Transverse colon (tissue), 4 donors: ENCODE measurements around the gene RNF17. TPM values are rescaled to one million over a fixed set of nuclear protein-coding genes. Genes with fewer than 3 reads are reported as not detected.

Experiments used
- DNase-seq: peaks from one replicate; pipeline ENCODE4 v3.0.0-alpha.2; 2019
- H3K27ac ChIP-seq, 4 donors: fragments of 200-600 bp; sonication (generic); 2 replicates each; pipeline ENCODE4 v1.5.1; 2016 to 2018; ENCODE audit warnings: inconsistent platforms in 4 of 4
- H3K27me3 ChIP-seq: fragments of 200-600 bp; sonication (generic); 2 replicates; pipeline ENCODE4 v1.5.1; 2017; ENCODE audit warnings: inconsistent platforms
- H3K36me3 ChIP-seq, 4 donors: fragments of 200-600 bp; sonication (generic); 2 replicates each; pipeline ENCODE4 v1.5.1; 2017 to 2019; ENCODE audit warnings: inconsistent platforms in 4 of 4
- H3K4me1 ChIP-seq, 4 donors: fragments of 200-600 bp; sonication (generic); 2 replicates each; pipeline ENCODE4 v1.5.1; 2017 to 2020; ENCODE audit warnings: inconsistent platforms in 4 of 4
- H3K4me3 ChIP-seq, 4 donors: fragments of 200-600 bp; sonication (generic); 1 replicate in 1 of 4; 2 replicates in 3 of 4; pipeline versions ENCODE4 v1.5.1 to v1.6.1; 2017 to 2019; ENCODE audit warnings: inconsistent platforms in 4 of 4
- H3K9me3 ChIP-seq, 2 donors: fragments of 200-600 bp; sonication (generic); 2 replicates each; pipeline ENCODE4 v1.5.1; 2017 to 2019; ENCODE audit warnings: inconsistent platforms in 2 of 2
- CTCF ChIP-seq, 5 experiments: fragments of 200-600 bp in 3 of 5; fragments of 450-650 bp in 2 of 5; sonication (generic) in 3 of 5; IDR thresholded peaks; 1 replicate in 2 of 5; 2 replicates in 3 of 5; pipeline ENCODE4 v1.5.1; 2016 to 2017; ENCODE audit warnings: antibody characterized with exemption in 5 of 5, inconsistent platforms in 3 of 5, mild to moderate bottlenecking in 2 of 5, moderate library complexity in 1 of 5
- EP300 ChIP-seq: sonication (generic); formaldehyde crosslinking; IDR thresholded peaks from one replicate; pipeline ENCODE4 v1.6.1; 2017; ENCODE audit warnings: antibody characterized with exemption, low read depth
- POLR2A ChIP-seq: fragments of 450-650 bp; IDR thresholded peaks from one replicate; pipeline ENCODE4 v1.6.1; 2016; ENCODE audit warnings: antibody characterized with exemption, mild to moderate bottlenecking, moderate library complexity
- POLR2AphosphoS5 ChIP-seq, 3 donors: sonication (generic); formaldehyde crosslinking; IDR thresholded peaks; one replicate each; pipeline ENCODE4 v1.6.1; 2016; ENCODE audit warnings: antibody characterized with exemption in 3 of 3
- WGBS, 2 donors: methylation state at CpG; one replicate each; pipeline ENCODE4 v1.1.5; 2018; ENCODE audit warnings: low coverage in 1 of 2; 5-methylcytosine and 5-hydroxymethylcytosine counted together
- in situ Hi-C, 4 donors: fragments of 200-750 bp; cut with MboI; loops; one replicate each; pipeline versions ENCODE4 v1.15.0 to v1.15.1; 2017; ENCODE audit warnings: low sequenced_read_pairs in 3 of 4, low pct_ligation_motif_present in 1 of 4, low pct_unique_long_range_greater_than_20kb in 1 of 4
- intact Hi-C: fragments of 100-400 bp; cut with DNase I; formaldehyde crosslinking; loops from one replicate; pipeline ENCODE4 v1.15.1; 2023; ENCODE audit warnings: low total_unique reads
- total RNA-seq, 4 donors: library from RNA; depleted of rRNA; stranded (reverse); fragments of >200 nt; gene quantifications; one replicate each; pipeline ENCODE4 v1.1.0, GENCODE V29; 2016

RNF17 gene
- total RNA-seq, 4 donors from 2014 or later = not detected

- Histone ChIP-seq H3K27ac (no peak overlapping the region), H3K9me3 (no peaks in the 10 kb centered on the region), H3K36me3 (no peaks in the 10 kb centered on the region), H3K27me3 (peaks cover 64% of the 10 kb centered on the region), H3K4me3 (peak overlapping the region in 1 of 4 donors; percentile 45), H3K4me1 (peaks cover 0 to 19% (median 13%) of the 10 kb centered on the region in 4 donors)
- no peak for DNase-seq
- TF ChIP-seq POLR2A (no peak), CTCF (IDR thresholded peaks at IDR 0.05) (no peak), POLR2AphosphoS5 (IDR thresholded peaks at IDR 0.05) (no peak), EP300 (no peak)
- WGBS, 2 donors = 14% methylated on average over 39 of the region's 70 CpGs; no CpG with 5 or more reads in 1 of the 2 donors
- intact Hi-C loops (no loop called here), in situ Hi-C loops (no loop called here)
Observed at GRCh38 chr13:24745861-24746617, 17.9 kb upstream of the RNF17 start.

GRCh38 chr13:24746618-24747247 lies 17.2 kb upstream of the RNF17 start:
- Histone ChIP-seq H3K27ac (no peak overlapping the region), H3K36me3 (no peaks in the 10 kb centered on the region), H3K4me3 (peak overlapping the region in 2 of 4 donors; percentile 23 to 45), H3K4me1 (peaks cover 0 to 19% (median 13%) of the 10 kb centered on the region in 4 donors), H3K9me3 (no peaks in the 10 kb centered on the region), H3K27me3 (peaks cover 64% of the 10 kb centered on the region)
- TF ChIP-seq POLR2A = no peak
- TF ChIP-seq CTCF (IDR thresholded peaks at IDR 0.05) = no peak
- no peak for TF ChIP-seq EP300
- no peak for TF ChIP-seq POLR2AphosphoS5 (IDR thresholded peaks at IDR 0.05)
- in situ Hi-C loops (no loop called here), intact Hi-C loops (no loop called here)
- WGBS, 2 donors = 2% methylated on average over 39 of the region's 56 CpGs; no CpG with 5 or more reads in 1 of the 2 donors
- no peak for DNase-seq

- 0 to 4% methylated on average over 2 to 60 of the region's 61 CpGs for WGBS, 2 donors
- peaks cover 64% of the 10 kb centered on the region for H3K27me3 ChIP-seq
Observed at GRCh38 chr13:24747248-24748060, 16.5 kb upstream of the RNF17 start.

More at GRCh38 chr13:24747248-24748060, 16.5 kb upstream of the RNF17 start:
- H3K9me3 ChIP-seq = no peaks in the 10 kb centered on the region
- peak overlapping the region in 2 of 4 donors; percentile 23 to 45 for H3K4me3 ChIP-seq
- intact Hi-C loops (no loop called here), in situ Hi-C loops (no loop called here)
- peaks cover 0 to 19% (median 13%) of the 10 kb centered on the region in 4 donors for H3K4me1 ChIP-seq
- no peaks in the 10 kb centered on the region for H3K36me3 ChIP-seq
- DNase-seq = peak; percentile 24
- TF ChIP-seq POLR2AphosphoS5 (IDR thresholded peaks at IDR 0.05) (no peak), POLR2A (no peak), CTCF (IDR thresholded peaks at IDR 0.05) (no peak), EP300 (no peak)
- H3K27ac ChIP-seq = no peak overlapping the region
